Measurements from ENCODE around the gene TM4SF20.

TM4SF20 gene

GRCh38 chr2:227322530-227323205 is 56.4 kb downstream of the TM4SF20 start:
- no peak for DNase-seq (ENCODE audit: low read depth in 1 of 2, low spot score in 1 of 2)

DNA sequence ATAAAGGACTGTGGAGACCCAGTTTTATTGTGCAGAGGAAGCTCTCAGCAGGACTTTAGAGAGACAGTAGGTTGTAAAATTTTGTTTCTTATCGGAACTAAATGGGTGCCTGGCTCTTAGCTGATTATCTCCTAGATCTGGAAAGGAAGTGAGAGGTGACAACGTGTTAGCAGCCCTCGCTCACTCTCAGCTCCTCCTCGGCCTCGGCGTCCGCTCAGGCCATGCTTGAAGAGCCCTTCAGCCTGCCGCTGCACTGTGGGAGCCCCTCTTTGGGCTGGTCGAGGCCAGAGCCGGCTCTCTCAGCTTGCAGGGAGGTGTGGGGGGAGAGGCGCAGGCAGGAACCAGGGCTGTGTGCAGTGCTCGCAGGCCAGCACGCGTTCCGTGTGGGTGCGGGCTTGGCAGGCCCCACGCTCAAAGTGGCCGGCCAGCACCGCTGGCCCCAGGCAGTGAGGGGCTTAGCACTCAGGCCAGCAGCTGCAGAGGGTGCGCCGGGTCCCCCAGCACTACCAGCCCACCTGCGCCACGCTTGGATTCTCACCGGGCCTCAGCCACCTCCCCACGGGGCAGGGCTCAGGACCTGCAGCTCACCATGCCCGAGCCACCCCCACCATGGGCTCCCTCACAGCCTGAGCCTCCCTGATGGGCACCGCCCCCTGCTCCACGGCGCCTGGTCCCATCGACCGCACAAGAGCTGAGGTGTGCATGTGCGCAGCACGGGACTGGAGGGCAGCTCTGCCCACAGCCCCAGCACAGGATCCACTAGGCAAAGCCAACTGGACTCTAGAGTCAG is 58.6 kb downstream of the TM4SF20 start:
- no peak for DNase-seq (ENCODE audit: low read depth in 1 of 2, low spot score in 1 of 2)

DNA sequence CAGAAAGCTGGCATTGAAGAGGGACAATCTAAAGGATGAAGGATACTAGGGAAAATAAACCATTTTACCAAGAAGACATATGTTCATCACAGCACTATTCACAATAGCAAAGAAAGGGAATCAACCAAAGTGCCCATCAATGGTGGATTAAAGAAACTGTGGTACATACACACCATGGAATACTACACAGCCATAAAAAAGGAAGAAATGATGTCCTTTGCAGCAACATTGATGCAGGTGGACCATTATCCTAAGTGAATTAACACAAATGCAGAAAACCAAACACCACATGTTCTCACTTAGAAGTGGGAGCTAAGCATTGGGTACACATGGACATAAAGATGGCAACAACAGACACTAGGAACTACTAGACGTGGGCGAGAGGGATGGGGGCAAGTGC is 61.3 kb downstream of the TM4SF20 start:
- DNase-seq (ENCODE audit: low read depth in 1 of 2, low spot score in 1 of 2): no peak

DNA sequence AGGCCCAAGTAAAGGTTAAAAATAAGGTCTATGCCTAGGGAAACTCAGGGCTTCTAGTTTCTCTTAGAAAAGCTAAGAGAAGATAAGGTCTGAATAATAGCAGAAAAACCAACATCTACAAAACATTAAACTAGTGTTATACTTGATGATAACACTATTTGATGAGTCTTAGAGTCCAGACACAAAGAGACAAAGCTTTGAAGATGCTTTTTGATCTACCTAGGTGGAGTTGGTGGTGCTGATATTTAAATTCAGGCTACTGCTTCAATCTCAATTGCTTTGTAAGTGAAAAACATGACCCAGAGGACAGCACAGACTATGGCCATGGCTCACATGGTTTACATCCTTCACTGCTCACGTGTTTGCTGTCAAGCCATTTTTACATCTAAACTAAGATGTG is 65.8 kb downstream of the TM4SF20 start:
- DNase-seq (ENCODE audit: low read depth in 1 of 2, low spot score in 1 of 2): no peak

- no peak for DNase-seq (ENCODE audit: low read depth in 1 of 2, low spot score in 1 of 2)
These were observed 66.5 kb downstream of the TM4SF20 start for GRCh38 chr2:227312579-227312978.

All from stimulated activated CD4-positive, alpha-beta T cell treated with anti-CD3 and anti-CD28 coated beads, Interleukin-15, amount 100 ng/mL, for 1 hour (primary cell).